ENCODE results near the gene LGALS4. TPM values are rescaled to one million over a fixed set of nuclear protein-coding genes. Genes with fewer than 3 reads are reported as not detected.

LGALS4 gene
- total and polyA plus RNA-seq, 2 experiments from 2014 or later, result 0.87 TPM; not detected in 1

GRCh38 chr19:38795549-38795948 lies 17.2 kb downstream of the LGALS4 start:
- TF ChIP-seq ZNF462 (CRISPR knock-in tag; IDR thresholded peaks at IDR 0.05), result no peak
- TF ChIP-seq REST (IDR thresholded peaks at IDR 0.05; ENCODE audit: unreplicated experiment), result no peak
- TF ChIP-seq EZH2phosphoT487 (IDR thresholded peaks at IDR 0.05; ENCODE audit: unreplicated experiment), result no peak
- no peak for TF ChIP-seq ZNF331 (CRISPR knock-in tag; IDR thresholded peaks at IDR 0.05; ENCODE audit: low read depth)
- no peak for TF ChIP-seq CREB1 (CRISPR knock-in tag; IDR thresholded peaks at IDR 0.05; ENCODE audit: low read depth)
- no peak for TF ChIP-seq JUNB (IDR thresholded peaks at IDR 0.05; ENCODE audit: unreplicated experiment)
- TF ChIP-seq STAT1 (IDR thresholded peaks at IDR 0.05; ENCODE audit: unreplicated experiment), result no peak
- TF ChIP-seq CTCF (conservative IDR thresholded peaks at IDR 0.05; ENCODE audit: low read depth in 2 of 2), result no peak
- TF ChIP-seq ETS1 (IDR thresholded peaks at IDR 0.05), result no peak
- no peak for TF ChIP-seq ZNF114 (CRISPR knock-in tag; IDR thresholded peaks at IDR 0.05)
- no peak for TF ChIP-seq NANOG (IDR thresholded peaks at IDR 0.05; ENCODE audit: borderline replicate concordance)
- no peak for TF ChIP-seq POLR2AphosphoS5 (IDR thresholded peaks at IDR 0.05; ENCODE audit: low read depth)
- no peak for TF ChIP-seq EZH2 (IDR thresholded peaks at IDR 0.05; ENCODE audit: low read depth, unreplicated experiment)
- H3K4me1 Mint-ChIP-seq, result peaks cover 4% of the 10 kb centered on the region
- ATAC-seq, result no peak

More at GRCh38 chr19:38795549-38795948, 17.2 kb downstream of the LGALS4 start:
- Histone ChIP-seq H2AFZ (no peak overlapping the region), H3K4me1 (ENCODE audit: insufficient read depth) (peaks cover 6% of the 10 kb centered on the region; the same call in 1 of the 2 replicates), H3K9me2 (ENCODE audit: insufficient read depth) (0 out of 2 replicates have a peak, but pooled peaks cover 3% of the 10 kb centered on the region), H3K79me2 (replicated peaks; ENCODE audit: insufficient read depth) (no peaks in the 10 kb centered on the region), H3K27ac (ENCODE audit: low read depth) (no peak overlapping the region), H3K27me3 (ENCODE audit: insufficient read depth) (peaks cover 9% of the 10 kb centered on the region; the same call in 1 of the 2 replicates), H3K36me3 (ENCODE audit: insufficient read depth) (no peaks in the 10 kb centered on the region), H3K4me2 (no peak overlapping the region), H3K4me3 (no peak overlapping the region), H3F3A (replicated peaks; ENCODE audit: low read depth) (no peaks in the 10 kb centered on the region), H4K20me1 (replicated peaks; ENCODE audit: insufficient read depth) (no peaks in the 10 kb centered on the region)
- no peak for DNase-seq (ENCODE audit: low spot score)
- H3K27ac Mint-ChIP-seq, result no peak overlapping the region
- no peak overlapping the region for H3K4me3 Mint-ChIP-seq
- H3K27me3 Mint-ChIP-seq (ENCODE audit: insufficient read depth, low read depth, poor library complexity), result peaks cover 13% of the 10 kb centered on the region
- H3K36me3 Mint-ChIP-seq (ENCODE audit: low read depth), result peaks cover 3% of the 10 kb centered on the region; the same call in 1 of the 3 replicates
- peaks cover 11% of the 10 kb centered on the region for H3K9me3 Mint-ChIP-seq

Measured in GM23338 (cell line).